HepG2 (cell line): Measurements from ENCODE around the gene C1QTNF1. TPM values are rescaled to one million over a fixed set of nuclear protein-coding genes. Genes with fewer than 3 reads are reported as not detected.
A peak's percentile ranks its signal among the peaks of the same experiment; 100 is the strongest.

Experiments
- ARHGAP35 ChIP-seq: sonication (generic); formaldehyde crosslinking; IDR thresholded peaks from 2 replicates; pipeline ENCODE4 v1.9.0; 2022; ENCODE audit warnings: mild to moderate bottlenecking, inconsistent platforms, moderate library complexity, missing genetic modification reagents, borderline replicate concordance
- ARNT ChIP-seq: fragments of 450-650 bp; IDR thresholded peaks from 2 replicates; pipeline ENCODE4 v1.6.1; 2017
- ATRX ChIP-seq: sonication (generic); formaldehyde crosslinking; IDR thresholded peaks from 2 replicates; pipeline ENCODE4 v1.4.0; 2020; ENCODE audit warnings: missing genetic modification reagents, borderline replicate concordance
- BORCS8-MEF2B ChIP-seq: sonication (generic); formaldehyde crosslinking; IDR thresholded peaks from 2 replicates; pipeline ENCODE4 v1.8.0; 2022; ENCODE audit warnings: mild to moderate bottlenecking, missing genetic modification reagents
- CCAR2 ChIP-seq: fragments of 200-400 bp; formaldehyde crosslinking; optimal IDR thresholded peaks from 2 replicates; pipeline ENCODE3; 2018; ENCODE audit warnings: low read depth, mild to moderate bottlenecking, low read length, moderate library complexity
- EED ChIP-seq: sonication (generic); formaldehyde crosslinking; IDR thresholded peaks from 2 replicates; pipeline ENCODE4 v1.5.0; 2020; ENCODE audit warnings: mild to moderate bottlenecking, missing genetic modification reagents
- GABPB1 ChIP-seq: IDR thresholded peaks from 2 replicates; pipeline ENCODE4 v1.6.1; 2016; ENCODE audit warnings: mild to moderate bottlenecking, missing genetic modification reagents, moderate library complexity, missing compliant biosample characterization
- NRL ChIP-seq: sonication (generic); formaldehyde crosslinking; IDR thresholded peaks from 2 replicates; pipeline ENCODE4 v1.5.0; 2020; ENCODE audit warnings: missing genetic modification reagents, mild to moderate bottlenecking, moderate library complexity, borderline replicate concordance
- SCMH1 ChIP-seq: sonication (generic); formaldehyde crosslinking; IDR thresholded peaks from 2 replicates; pipeline ENCODE4 v1.9.0; 2021; ENCODE audit warnings: missing genetic modification reagents, mild to moderate bottlenecking, borderline replicate concordance
- SKI ChIP-seq: fragments of 450-650 bp; IDR thresholded peaks from one replicate; pipeline ENCODE4 v1.6.1; 2018; ENCODE audit warnings: mild to moderate bottlenecking; ENCODE audit not compliant: partially characterized antibody
- ZBTB7A ChIP-seq: sonication (generic); formaldehyde crosslinking; IDR thresholded peaks from 2 replicates; pipeline ENCODE4 v1.8.0; 2022; ENCODE audit warnings: mild to moderate bottlenecking, missing genetic modification reagents
- ZNF850 ChIP-seq: sonication (generic); formaldehyde crosslinking; conservative IDR thresholded peaks from 2 replicates; pipeline ENCODE4 v1.9.0; 2021; ENCODE audit warnings: mild to moderate bottlenecking, missing genetic modification reagents
- ZNF879 ChIP-seq: sonication (generic); formaldehyde crosslinking; IDR thresholded peaks from 2 replicates; pipeline ENCODE4 v1.8.1; 2023; ENCODE audit warnings: missing genetic modification reagents
- polyA plus RNA-seq, 8 experiments: library from polyadenylated mRNA; depleted of rRNA in 3 of 8; stranded (reverse) in 7 of 8; unstranded in 1 of 8; fragments of >200 nt; fragmentation: Illumina TruSeq in 4 of 8; extraction: Trizol in 4 of 8; gene quantifications; 2 replicates each; pipeline versions ENCODE4 v1.2.1 to v1.2.3, GENCODE V29; 2011 to 2016; ENCODE audit warnings: low read depth in 4 of 8, missing spikeins in 1 of 8, mixed read lengths in 1 of 8; ENCODE audit not compliant: insufficient read depth in 1 of 8
- total RNA-seq, 5 experiments: library from RNA; depleted of rRNA; stranded (reverse); fragments of >200 nt; fragmentation: Illumina TruSeq; extraction: Trizol; gene quantifications; 2 replicates each; pipeline ENCODE4 v1.2.3, GENCODE V29; 2016; ENCODE audit warnings: low read depth in 1 of 5
- TF ChIP-seq, protein P1 (sequence below): sonication (generic); formaldehyde crosslinking; IDR thresholded peaks from 2 replicates; pipeline ENCODE4 v1.5.1; 2020; ENCODE audit warnings: mild to moderate bottlenecking, missing genetic modification reagents, moderate library complexity
- TF ChIP-seq, protein P2 (sequence below): sonication (generic); formaldehyde crosslinking; IDR thresholded peaks from 2 replicates; pipeline ENCODE4 v1.8.0; 2022; ENCODE audit warnings: mild to moderate bottlenecking, missing genetic modification reagents; ENCODE audit not compliant: insufficient replicate concordance
- TF ChIP-seq, protein P3 (sequence below): sonication (generic); formaldehyde crosslinking; IDR thresholded peaks from 2 replicates; pipeline ENCODE4 v1.4.0; 2020; ENCODE audit warnings: mild to moderate bottlenecking, missing genetic modification reagents
- TF ChIP-seq, protein P4 (sequence below): IDR thresholded peaks from 2 replicates; pipeline ENCODE4 v1.6.1; 2016
- TF ChIP-seq, protein P5 (sequence below): sonication (generic); formaldehyde crosslinking; IDR thresholded peaks from 2 replicates; pipeline ENCODE4 v1.4.0; 2020; ENCODE audit warnings: missing genetic modification reagents

The C1QTNF1 gene
- total and polyA plus RNA-seq, 2 of the 13 experiments (the other 11 are each of a cell fraction or from before 2014, with no cell fraction given): 0.18 to 0.86 TPM

DNA sequence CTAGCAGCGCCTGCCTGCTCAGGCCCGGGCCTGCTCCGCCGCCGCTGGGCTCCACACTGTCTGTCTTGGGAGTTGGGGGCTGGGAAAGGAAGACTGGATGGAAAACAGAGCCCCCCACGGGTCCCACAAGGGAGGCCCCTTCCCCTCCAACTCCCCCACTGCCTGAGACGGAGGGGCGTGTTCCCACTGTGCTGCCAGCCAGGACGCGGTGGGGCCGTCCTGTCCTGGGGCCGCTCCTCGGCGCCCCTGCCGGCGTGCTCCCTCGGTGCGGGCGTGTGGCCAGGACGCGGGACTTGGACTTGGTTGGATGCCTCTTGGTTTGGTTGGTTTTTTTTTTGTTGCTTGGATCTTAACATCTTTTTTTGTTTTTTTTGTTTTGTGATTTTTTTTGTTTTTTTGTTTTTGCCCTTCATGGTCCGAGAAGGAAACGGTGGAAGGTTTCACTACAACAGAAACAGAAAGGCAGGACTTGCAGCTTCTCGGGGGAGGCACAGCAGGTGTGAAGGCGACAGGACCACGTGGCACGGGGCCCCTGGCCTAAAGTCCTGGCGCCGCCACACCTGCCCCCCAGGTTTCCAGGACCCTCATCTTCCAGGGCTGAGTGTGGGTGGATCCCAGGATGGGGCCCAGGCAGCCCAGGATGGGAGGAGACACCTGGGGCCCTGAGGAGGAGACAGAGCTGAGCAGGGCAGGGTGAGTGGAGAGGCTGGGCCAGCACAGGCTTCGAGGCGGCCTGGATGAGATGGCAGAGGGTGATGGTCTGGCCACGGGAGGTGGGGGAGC lies 66.7 kb downstream of the C1QTNF1 start (continued):
- TF ChIP-seq, protein P1, sequence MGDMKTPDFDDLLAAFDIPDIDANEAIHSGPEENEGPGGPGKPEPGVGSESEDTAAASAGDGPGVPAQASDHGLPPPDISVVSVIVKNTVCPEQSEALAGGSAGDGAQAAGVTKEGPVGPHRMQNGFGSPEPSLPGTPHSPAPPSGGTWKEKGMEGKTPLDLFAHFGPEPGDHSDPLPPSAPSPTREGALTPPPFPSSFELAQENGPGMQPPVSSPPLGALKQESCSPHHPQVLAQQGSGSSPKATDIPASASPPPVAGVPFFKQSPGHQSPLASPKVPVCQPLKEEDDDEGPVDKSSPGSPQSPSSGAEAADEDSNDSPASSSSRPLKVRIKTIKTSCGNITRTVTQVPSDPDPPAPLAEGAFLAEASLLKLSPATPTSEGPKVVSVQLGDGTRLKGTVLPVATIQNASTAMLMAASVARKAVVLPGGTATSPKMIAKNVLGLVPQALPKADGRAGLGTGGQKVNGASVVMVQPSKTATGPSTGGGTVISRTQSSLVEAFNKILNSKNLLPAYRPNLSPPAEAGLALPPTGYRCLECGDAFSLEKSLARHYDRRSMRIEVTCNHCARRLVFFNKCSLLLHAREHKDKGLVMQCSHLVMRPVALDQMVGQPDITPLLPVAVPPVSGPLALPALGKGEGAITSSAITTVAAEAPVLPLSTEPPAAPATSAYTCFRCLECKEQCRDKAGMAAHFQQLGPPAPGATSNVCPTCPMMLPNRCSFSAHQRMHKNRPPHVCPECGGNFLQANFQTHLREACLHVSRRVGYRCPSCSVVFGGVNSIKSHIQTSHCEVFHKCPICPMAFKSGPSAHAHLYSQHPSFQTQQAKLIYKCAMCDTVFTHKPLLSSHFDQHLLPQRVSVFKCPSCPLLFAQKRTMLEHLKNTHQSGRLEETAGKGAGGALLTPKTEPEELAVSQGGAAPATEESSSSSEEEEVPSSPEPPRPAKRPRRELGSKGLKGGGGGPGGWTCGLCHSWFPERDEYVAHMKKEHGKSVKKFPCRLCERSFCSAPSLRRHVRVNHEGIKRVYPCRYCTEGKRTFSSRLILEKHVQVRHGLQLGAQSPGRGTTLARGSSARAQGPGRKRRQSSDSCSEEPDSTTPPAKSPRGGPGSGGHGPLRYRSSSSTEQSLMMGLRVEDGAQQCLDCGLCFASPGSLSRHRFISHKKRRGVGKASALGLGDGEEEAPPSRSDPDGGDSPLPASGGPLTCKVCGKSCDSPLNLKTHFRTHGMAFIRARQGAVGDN: peak; percentile 32
- no peak for TF ChIP-seq ARNT
- TF ChIP-seq SCMH1 (CRISPR knock-in tag): no peak
- TF ChIP-seq, protein P2, sequence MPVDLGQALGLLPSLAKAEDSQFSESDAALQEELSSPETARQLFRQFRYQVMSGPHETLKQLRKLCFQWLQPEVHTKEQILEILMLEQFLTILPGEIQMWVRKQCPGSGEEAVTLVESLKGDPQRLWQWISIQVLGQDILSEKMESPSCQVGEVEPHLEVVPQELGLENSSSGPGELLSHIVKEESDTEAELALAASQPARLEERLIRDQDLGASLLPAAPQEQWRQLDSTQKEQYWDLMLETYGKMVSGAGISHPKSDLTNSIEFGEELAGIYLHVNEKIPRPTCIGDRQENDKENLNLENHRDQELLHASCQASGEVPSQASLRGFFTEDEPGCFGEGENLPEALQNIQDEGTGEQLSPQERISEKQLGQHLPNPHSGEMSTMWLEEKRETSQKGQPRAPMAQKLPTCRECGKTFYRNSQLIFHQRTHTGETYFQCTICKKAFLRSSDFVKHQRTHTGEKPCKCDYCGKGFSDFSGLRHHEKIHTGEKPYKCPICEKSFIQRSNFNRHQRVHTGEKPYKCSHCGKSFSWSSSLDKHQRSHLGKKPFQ: no peak
- TF ChIP-seq, protein P3, sequence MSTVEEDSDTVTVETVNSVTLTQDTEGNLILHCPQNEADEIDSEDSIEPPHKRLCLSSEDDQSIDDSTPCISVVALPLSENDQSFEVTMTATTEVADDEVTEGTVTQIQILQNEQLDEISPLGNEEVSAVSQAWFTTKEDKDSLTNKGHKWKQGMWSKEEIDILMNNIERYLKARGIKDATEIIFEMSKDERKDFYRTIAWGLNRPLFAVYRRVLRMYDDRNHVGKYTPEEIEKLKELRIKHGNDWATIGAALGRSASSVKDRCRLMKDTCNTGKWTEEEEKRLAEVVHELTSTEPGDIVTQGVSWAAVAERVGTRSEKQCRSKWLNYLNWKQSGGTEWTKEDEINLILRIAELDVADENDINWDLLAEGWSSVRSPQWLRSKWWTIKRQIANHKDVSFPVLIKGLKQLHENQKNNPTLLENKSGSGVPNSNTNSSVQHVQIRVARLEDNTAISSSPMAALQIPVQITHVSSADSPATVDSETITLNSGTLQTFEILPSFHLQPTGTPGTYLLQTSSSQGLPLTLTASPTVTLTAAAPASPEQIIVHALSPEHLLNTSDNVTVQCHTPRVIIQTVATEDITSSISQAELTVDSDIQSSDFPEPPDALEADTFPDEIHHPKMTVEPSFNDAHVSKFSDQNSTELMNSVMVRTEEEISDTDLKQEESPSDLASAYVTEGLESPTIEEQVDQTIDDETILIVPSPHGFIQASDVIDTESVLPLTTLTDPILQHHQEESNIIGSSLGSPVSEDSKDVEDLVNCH (CRISPR knock-in tag): no peak
- TF ChIP-seq BORCS8-MEF2B (CRISPR knock-in tag): no peak
- no peak for TF ChIP-seq ZNF850
- TF ChIP-seq EED (CRISPR knock-in tag): no peak
- no peak for TF ChIP-seq NRL (CRISPR knock-in tag)
- TF ChIP-seq, protein P4, sequence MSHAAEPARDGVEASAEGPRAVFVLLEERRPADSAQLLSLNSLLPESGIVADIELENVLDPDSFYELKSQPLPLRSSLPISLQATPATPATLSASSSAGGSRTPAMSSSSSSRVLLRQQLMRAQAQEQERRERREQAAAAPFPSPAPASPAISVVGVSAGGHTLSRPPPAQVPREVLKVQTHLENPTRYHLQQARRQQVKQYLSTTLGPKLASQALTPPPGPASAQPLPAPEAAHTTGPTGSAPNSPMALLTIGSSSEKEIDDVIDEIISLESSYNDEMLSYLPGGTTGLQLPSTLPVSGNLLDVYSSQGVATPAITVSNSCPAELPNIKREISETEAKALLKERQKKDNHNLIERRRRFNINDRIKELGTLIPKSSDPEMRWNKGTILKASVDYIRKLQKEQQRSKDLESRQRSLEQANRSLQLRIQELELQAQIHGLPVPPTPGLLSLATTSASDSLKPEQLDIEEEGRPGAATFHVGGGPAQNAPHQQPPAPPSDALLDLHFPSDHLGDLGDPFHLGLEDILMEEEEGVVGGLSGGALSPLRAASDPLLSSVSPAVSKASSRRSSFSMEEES (CRISPR knock-in tag): no peak
- no peak for TF ChIP-seq ZNF879 (CRISPR knock-in tag)
- TF ChIP-seq CCAR2: no peak
- TF ChIP-seq ATRX (CRISPR knock-in tag): no peak
- TF ChIP-seq, protein P5, sequence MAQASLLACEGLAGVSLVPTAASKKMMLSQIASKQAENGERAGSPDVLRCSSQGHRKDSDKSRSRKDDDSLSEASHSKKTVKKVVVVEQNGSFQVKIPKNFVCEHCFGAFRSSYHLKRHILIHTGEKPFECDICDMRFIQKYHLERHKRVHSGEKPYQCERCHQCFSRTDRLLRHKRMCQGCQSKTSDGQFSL (CRISPR knock-in tag): 0 out of 2 replicates have a peak, but pooled peaks have one; percentile 30
- no peak for TF ChIP-seq ZBTB7A (CRISPR knock-in tag)
- TF ChIP-seq GABPB1 (CRISPR knock-in tag): 0 out of 2 replicates have a peak, but pooled peaks have one; percentile 8
- no peak for TF ChIP-seq SKI
- TF ChIP-seq ARHGAP35: no peak
